GM19452 (cell line): ENCODE data around the gene MACC1.

Experiments
- ATAC-seq: cut with Tn5 transposase; IDR thresholded peaks from one replicate; pipeline ENCODE4 v1.9.1; 2021; ENCODE audit not compliant: unreplicated experiment

The MACC1 gene

GRCh38 chr7:20085086-20085485 lies 132.1 kb downstream of the MACC1 start:
- no peak for ATAC-seq
